Astrocyte (in vitro differentiated cells and primary cell): Measurements from ENCODE around the gene FANCE.

Experiments used
- EZH2 ChIP-seq: IDR thresholded peaks from 2 replicates; pipeline ENCODE4 v1.6.1; 2012; ENCODE audit warnings: mild to moderate bottlenecking, low read length, inconsistent platforms; ENCODE audit not compliant: insufficient read depth
- TF ChIP-seq, protein P1 (sequence below): IDR thresholded peaks from 2 replicates; pipeline ENCODE4 v1.5.1; 2011; ENCODE audit warnings: low read depth, mild to moderate bottlenecking, inconsistent platforms, low read length, moderate library complexity; ENCODE audit not compliant: insufficient read depth

DNA sequence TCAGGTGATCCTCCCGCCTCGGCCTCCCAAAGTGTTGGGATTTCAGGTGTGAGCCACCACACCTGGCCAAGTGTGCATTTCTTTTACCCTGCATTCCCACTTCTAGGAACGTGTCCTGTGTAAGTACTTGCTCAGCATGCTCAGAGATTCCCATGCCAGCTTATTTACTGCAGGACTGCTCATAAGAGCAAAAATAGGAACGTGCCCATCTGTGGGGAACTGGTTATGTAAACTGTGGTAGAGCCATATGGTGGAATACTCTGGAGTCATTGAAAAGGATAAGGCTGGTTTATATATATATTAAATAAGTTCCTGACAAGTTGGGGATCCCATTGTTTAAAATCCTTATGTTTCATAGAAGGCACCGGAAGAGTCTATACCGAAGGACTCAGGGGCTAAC lies 38.2 kb upstream of the FANCE start:
- TF ChIP-seq, protein P1, sequence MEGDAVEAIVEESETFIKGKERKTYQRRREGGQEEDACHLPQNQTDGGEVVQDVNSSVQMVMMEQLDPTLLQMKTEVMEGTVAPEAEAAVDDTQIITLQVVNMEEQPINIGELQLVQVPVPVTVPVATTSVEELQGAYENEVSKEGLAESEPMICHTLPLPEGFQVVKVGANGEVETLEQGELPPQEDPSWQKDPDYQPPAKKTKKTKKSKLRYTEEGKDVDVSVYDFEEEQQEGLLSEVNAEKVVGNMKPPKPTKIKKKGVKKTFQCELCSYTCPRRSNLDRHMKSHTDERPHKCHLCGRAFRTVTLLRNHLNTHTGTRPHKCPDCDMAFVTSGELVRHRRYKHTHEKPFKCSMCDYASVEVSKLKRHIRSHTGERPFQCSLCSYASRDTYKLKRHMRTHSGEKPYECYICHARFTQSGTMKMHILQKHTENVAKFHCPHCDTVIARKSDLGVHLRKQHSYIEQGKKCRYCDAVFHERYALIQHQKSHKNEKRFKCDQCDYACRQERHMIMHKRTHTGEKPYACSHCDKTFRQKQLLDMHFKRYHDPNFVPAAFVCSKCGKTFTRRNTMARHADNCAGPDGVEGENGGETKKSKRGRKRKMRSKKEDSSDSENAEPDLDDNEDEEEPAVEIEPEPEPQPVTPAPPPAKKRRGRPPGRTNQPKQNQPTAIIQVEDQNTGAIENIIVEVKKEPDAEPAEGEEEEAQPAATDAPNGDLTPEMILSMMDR: no peak
- no peak for TF ChIP-seq EZH2
